Measurements from ENCODE around the gene GADD45GIP1.

- TF ChIP-seq CTCF (IDR thresholded peaks at IDR 0.05) (no peak), POLR2AphosphoS5 (IDR thresholded peaks at IDR 0.05; ENCODE audit: low read depth, low read length) (no peak), EZH2phosphoT487 (IDR thresholded peaks at IDR 0.05; ENCODE audit: borderline replicate concordance, low read depth) (no peak), EP300 (IDR thresholded peaks at IDR 0.05; ENCODE audit: borderline replicate concordance in 1 of 2, low read depth in 1 of 2, low read length in 1 of 2) (no peak), TCF12 (IDR thresholded peaks at IDR 0.05) (no peak), FOXJ3 (CRISPR knock-in tag; IDR thresholded peaks at IDR 0.05) (no peak), CHD2 (IDR thresholded peaks at IDR 0.05; ENCODE audit: low read length, partially characterized antibody) (no peak), REST (IDR thresholded peaks at IDR 0.05; ENCODE audit: low read depth, low read length) (no peak), SMC3 (IDR thresholded peaks at IDR 0.05; ENCODE audit: low read depth, low read length) (no peak), ZBTB33 (IDR thresholded peaks at IDR 0.05; ENCODE audit: borderline replicate concordance, low read depth) (no peak)
Observed at GRCh38 chr19:12952488-12953137, 4.4 kb downstream of the GADD45GIP1 start.
